Fibroblast of skin of right biceps (primary cell): ENCODE measurements around the gene BUB3.

ENCODE experiments used
- DNase-seq: peaks from one replicate; pipeline ENCODE4 v3.0.0-alpha.2; 2013

The BUB3 gene, protein sequence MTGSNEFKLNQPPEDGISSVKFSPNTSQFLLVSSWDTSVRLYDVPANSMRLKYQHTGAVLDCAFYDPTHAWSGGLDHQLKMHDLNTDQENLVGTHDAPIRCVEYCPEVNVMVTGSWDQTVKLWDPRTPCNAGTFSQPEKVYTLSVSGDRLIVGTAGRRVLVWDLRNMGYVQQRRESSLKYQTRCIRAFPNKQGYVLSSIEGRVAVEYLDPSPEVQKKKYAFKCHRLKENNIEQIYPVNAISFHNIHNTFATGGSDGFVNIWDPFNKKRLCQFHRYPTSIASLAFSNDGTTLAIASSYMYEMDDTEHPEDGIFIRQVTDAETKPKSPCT

DNA sequence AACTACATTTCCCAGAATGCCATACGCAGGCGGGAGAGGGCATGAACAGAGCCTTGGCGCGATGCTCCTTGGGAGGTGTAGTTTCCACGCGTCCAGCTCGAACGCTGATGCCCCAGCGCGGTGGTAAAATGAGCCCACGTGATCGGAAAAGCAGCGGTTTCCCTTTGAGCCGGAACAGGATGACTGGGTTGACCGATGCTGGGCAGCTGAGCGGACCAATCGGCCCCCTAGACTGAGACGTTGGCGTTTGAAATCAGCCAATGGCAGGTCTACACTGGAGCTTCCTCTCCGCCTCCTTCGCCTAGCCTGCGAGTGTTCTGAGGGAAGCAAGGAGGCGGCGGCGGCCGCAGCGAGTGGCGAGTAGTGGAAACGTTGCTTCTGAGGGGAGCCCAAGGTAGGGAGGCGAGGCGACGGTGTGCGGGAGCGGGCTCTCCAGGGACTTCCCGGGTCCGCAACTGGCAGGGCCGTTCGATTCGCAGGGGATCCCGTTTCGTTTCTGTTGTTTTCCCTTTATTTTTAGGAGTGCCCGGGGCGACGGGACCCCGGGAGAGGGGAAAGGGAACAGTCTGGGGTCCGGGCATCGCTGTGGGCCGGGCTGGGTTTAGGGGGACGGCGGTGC is at the start of gene BUB3:
Gene BUB3 (plus strand): TSS at position 311 of the 619 bp plus-strand sequence. CDS start 516 bp downstream, outside the sequence.
- DNase-seq: peak; percentile 100

DNA sequence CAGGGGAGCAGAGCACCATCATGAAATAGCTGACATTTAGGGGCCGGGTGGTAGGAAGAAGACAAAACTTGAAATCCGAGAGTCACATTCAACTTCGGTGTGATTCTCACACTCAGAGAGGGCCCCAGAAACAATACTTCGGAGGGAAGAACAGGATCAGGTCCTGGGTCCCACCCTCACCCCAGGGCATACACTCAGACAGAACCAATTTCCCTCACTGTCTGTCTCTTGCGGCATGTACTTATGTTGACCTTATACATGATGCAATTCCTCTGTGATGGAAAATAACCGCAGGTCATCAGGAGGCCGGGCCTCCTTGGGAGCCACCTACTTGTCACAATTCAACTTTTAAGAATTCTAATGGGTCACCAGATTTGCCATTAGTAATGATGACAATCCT is 44.7 kb upstream of the BUB3 start:
- no peak for DNase-seq

DNA sequence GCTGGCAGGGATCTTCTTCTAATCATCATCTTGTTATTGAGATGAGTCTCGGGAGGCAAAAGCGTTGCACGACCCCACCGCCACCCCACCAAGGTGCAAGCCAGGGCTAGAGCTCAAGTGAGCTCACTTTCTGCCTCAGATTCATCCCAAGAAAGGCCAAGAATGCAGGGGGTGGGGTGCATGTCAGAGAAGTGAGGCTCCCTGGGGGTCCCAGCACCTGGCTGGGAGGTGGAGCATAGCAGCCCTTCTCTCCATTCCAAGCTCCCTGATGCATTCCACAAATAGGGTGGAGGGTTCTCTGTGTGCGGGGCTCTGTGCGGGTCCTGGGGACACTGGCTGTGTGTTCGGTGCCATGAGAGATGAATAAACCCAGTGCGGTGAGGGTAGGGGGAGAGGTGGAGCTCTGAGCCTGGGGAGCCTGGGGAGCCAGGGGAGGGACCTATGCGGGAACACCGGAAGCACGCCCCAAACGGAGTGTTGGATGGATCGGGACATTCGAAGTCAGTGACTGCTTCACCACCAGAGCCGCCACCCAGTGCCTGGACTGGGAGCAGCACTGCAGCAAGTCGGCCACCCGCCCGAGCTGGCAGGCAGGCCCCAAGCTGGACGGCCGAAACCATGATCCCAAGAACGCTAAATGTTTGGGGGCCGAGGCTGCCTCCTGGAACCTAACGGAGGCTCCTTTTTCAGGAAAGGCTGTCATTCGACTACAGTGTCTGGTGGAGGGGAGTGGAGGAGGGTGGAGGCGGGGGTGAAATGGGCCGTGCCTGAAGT is 36.4 kb upstream of the BUB3 start:
- no peak for DNase-seq

DNA sequence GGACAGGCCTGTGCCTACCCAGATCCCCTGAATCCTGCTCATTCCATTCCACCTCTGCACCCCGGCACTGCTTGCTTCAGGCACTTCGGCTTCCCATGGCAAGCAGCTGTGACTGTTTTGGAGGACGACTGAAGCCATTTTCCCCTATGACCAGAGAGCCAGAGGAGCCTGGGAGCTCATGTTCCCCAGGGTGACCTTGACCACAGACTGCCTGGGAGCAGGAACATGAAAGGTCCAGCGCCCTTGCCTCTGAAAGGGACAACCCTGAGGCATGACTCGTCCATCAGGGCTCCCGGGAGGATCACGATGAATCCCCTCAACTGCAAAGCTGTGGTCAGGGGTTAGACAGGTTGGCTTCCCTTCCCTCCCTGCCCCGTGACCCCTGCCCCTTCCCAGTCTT is 35.1 kb upstream of the BUB3 start:
- DNase-seq: no peak

DNA sequence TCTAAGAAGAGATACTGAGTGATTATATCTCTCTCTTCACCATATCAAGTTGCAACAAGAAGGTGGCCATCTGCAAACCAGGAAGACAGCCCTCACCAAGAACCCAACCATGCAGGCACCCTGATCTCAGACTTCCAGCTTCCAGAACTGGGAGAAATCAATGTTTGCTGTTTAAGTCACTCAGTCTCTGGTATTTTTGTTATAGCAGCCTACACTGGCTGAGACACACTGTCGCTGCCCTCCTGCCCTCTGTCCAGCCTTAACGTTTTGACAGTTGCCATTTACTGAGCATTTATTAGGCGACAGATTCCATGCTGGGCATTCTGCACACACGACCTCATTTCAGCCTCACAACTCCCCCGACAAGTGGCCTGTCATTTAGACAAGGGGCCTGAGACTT is 28.0 kb upstream of the BUB3 start:
- no peak for DNase-seq

DNA sequence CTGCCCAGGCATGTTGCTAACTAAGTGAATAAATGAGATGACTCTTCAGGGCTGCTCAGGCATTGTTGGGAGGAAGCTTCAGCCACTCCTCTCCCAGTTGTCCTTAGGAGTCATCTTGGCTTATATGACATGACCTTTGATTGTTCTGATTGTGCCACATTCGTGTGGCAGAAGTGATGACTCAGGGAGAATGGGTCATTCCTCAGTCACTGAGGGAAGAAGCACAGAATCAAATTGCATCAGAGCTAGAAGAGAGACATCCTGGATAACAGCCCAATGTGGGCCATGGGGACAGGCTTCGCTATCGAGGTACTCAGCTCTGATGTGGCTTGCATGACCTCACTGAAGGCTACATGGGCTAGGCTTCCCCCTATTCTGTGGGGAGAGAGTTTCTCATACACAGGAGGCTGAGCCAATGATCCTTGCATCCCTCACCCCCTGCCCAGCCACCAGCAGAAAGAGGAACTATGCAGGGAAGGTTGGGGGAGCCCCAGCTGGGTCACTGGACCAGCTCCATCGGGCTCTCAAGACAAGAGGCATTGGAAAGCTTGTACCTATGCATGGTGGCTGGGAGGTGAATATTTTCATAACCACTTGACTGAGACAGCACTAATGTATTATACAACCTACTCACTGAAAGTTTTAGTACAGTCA is 24.5 kb upstream of the BUB3 start:
- no peak for DNase-seq

DNA sequence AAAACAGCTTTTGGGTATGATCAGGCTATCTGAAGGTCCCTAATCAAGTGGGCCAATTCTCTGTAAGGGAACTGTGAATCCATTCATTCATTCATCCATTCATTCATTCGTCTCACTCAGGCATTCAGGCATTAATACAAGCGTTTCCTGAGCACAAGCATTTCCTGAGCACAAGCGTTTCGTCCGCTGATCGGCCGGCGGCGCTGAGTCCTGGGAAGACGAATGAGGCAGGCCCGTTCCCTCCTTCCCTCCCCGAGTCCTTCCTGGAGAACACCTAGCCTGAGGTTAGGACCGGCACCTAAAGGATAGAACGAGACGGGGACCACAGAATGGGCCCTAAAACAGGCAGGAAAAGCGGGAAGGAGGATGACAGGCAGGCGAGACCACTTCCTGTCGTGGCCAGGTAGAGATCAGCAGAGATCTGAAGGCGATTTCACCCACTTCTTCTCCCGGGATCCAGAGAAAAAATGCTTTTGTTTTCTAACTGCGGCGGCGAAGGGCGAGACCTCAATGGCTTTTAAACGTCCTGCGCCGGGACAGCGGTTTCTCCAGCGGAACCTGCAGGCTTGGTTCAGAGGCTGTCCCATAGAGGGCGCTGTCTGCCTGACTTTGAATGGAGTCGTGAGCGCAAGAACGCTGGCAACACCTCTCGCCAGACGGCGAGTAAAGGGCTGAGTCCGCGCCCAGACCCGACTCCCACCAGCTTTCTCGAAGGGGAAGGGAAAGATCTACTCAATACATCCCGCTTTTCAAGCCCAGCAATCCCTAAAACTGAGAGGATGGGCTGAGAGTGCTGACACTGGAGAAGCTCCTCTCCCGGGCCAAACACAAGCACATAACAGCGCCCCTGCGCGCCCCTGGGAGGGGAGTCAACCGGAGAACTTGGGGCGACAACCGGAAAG is 21.4 kb upstream of the BUB3 start:
- DNase-seq: peak; percentile 77

DNA sequence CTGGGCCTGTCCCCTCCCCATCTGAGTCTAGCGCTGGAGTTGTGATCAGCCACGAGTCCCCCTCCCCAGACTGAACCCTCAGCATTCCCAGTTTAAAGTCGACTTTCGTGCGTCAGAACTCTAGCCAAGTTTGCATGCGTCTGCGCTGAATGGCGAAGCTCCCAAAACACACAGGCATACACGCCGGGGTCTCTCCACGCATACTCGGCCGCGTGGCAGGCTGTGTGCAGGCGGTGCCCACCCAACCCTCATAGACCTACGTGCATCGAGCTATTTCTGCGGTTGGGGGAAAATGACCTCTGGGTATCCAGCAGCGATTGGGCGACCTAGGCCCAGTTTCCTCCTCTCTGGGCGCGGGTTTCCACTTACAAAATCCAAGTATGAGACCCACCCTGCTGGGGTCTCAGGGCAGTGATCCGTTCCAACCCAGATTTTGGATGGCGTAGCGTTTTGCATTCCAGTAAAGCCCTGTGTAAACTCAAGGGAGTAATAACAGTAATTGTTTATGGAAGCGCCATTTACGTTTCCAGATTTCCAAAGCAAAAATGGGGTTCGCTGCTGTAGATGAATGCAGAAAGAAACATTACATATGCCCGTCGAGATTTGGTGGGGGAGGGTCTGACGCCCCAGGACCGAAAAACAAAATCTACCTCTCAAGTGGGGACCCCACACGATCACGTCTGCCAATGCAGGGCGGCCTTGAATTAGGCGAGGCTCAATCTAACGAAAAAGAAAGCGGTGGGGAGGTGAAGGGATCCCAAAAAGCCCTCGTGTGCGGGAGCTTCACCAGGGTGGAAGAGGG is 20.5 kb upstream of the BUB3 start:
- no peak for DNase-seq

DNA sequence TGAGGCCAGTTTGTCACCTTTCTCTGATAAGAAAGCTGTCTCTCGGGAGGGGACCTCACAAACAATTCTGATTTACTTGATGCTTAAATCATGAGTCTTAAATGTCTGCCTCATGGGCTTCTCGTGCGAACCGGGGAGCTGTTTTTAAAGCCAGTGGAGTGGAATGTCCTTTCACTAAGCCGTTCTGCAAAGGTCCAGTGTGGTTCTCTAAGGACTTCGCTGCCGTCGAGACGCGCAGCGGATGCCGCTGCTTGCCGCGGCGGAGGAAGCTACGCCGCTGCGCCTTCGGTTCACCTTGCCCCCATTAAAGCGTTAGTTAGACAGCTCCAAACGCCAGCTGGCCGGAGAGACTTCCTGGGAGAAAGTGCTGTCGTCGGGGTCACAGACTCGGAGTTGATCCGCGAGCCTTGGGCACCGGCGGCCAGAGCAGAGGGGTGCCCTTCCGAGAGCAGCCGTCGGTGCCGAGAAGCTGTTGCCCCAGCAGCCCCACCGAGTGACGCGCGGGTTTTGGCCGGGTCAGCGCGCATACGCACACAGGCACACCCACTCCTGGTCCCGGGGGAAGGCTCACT is 19.8 kb upstream of the BUB3 start:
- DNase-seq: no peak

DNA sequence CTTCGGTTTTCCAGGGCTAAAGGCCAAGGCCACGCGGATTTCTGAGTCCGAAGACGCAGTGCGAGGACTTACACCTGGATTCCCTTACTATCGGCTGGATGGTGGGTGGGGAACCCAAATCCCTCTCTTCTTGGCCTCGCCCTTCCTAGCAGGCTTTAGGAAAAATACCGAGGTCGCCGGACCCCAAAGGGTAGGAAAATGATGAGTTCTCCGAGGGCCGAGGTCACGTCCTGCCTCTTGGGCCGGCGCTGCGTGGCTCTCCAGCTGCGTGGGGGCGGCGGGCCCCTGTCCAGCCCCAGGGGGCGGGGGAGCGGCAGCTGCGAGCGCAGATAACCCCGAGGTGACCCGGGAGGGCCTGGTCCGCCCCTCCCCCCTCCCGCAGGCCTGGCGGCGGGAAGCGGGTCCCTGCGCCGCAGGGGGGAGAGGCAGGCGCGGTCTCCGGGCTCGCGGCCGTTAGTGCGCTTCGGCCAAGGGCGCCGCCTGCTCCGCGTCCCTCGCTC is 19.2 kb upstream of the BUB3 start:
- no peak for DNase-seq

DNA sequence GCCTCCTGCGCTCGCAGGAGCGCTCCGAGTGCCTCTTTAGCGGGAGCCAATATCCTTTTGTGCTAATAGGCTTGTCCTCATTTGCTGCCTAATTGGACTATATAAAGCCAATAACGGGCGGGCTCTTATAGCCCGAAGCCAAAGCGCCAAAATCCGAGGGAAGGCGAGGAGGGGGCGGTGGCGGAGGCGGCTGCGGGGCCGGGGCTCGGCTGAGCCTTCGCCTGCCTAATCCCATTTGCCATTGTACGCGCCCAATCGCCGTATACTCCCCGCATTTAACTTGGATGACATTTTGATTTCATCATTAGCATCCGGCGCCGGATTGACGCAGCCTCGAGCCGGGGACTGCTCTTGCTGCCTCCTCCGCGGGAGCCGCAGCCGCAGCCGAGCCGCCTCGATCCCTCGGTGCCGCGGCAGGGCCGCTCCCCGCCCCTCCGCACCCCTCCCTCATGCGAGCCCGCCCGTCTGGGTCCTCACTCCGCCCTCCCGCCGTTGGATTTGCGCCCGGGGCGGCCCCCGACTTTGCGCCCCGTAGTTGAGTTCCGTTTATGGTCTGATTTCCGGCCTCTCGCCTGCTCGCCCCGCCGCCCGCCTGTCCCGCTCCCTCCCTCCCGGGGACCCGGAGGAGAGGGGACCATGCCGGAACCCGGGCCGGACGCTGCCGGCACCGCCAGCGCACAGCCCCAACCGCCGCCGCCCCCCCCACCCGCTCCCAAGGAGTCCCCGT is 18.6 kb upstream of the BUB3 start, which contains the start of gene HMX3:
Gene HMX3 (plus strand): TSS at position 556 of the 727 bp plus-strand sequence. CDS start 81 bp downstream, at position 637.
- peak; percentile 40 for DNase-seq

DNA sequence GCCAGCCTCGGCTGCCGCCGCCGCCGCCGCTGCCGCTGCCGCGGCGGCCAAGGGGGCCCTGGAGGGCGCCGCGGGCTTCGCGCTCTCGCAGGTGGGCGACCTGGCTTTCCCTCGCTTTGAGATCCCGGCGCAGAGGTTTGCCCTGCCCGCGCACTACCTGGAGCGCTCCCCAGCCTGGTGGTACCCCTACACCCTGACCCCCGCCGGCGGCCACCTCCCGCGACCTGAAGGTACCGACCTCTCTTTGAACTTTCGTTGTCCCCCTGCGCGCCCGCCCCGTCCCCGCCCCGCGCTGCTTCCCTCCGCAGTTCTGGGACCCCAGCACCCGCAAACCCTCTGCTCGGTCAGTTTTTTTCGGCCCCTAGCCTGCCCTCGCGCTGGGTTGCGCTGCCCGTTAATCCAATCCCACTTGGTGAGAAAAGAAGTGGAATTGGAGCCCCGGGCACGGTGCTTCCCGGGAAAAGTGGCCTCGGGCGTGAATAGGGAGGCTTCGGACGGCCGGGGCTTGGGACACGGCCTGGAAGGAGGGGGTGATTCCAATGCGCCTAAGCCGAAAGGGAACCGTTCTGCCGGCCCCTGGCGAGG is 17.9 kb upstream of the BUB3 start:
- no peak for DNase-seq

DNA sequence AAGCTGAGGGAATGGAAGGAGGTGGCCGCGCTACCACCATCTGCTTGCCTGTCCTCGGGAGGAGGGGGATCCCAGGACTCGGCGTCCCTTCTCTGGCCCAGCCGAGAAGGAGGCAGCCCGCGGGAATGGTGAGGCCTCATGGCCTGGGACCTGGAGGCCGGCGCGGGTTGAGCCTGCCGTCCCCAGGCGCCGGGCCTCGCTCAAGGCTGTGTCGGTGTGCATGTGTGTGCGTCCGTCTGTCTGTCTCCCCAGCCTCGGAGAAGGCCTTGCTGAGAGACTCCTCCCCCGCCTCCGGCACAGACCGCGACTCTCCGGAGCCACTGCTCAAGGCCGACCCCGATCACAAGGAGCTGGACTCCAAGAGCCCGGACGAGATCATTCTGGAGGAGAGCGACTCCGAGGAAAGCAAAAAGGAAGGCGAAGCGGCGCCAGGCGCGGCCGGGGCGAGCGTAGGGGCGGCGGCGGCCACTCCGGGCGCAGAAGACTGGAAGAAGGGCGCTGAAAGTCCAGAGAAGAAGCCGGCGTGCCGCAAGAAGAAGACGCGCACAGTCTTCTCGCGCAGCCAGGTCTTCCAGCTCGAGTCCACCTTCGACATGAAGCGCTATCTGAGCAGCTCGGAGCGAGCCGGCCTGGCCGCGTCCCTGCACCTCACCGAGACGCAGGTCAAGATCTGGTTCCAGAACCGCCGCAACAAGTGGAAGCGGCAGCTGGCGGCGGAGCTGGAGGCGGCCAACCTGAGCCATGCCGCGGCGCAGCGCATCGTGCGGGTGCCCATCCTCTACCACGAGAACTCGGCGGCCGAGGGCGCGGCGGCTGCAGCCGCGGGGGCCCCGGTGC is 17.2 kb upstream of the BUB3 start:
- no peak for DNase-seq

DNA sequence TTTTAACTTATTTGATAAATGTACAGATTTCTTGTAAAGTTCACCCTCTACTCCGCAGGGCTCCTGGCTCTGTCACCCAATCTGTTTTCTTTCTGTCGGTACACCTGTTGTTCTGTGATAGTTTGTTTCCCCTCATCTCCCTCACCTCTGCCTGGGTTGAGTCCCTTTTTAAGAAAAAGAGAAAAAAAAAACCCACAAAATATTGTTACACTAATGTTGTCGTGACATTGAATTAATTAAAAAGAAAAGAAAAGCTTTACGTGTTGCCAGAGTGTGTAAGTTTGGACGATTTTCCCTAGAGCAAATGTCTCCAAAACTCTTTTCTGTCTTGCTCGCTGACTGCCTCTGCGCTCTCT is 15.1 kb upstream of the BUB3 start:
- DNase-seq: no peak

DNA sequence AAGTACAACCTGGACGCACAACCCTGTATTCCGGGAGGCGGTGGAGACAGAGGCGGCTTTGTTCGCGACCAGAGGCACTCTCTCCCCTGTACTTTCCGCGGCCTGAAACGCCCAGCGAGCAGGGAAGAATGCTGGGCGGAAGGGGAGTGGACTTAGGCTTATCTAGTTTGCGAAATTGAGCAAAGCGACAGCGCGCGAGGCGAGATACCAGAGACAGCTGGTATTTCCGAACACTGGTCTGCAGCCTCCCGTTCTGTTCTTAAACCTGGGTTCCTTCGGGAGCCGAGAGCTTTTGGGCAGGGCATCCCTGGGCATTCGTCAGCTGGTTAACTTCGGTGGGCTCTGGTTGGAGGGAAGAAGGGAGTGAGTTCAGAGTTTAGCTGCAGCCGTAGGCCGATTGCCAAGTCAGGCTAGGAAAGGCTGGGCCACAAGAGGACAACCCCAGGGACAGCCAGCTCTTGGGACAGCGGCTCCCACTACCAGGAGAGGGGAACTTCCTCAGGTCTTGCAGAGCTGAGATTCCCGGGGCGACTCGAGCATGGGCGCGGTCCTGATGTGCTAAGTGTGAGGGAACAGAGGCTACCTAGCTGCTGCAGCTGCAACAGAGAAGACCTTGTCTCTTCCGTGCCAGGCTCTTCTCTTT is 14.6 kb upstream of the BUB3 start:
- DNase-seq: no peak

DNA sequence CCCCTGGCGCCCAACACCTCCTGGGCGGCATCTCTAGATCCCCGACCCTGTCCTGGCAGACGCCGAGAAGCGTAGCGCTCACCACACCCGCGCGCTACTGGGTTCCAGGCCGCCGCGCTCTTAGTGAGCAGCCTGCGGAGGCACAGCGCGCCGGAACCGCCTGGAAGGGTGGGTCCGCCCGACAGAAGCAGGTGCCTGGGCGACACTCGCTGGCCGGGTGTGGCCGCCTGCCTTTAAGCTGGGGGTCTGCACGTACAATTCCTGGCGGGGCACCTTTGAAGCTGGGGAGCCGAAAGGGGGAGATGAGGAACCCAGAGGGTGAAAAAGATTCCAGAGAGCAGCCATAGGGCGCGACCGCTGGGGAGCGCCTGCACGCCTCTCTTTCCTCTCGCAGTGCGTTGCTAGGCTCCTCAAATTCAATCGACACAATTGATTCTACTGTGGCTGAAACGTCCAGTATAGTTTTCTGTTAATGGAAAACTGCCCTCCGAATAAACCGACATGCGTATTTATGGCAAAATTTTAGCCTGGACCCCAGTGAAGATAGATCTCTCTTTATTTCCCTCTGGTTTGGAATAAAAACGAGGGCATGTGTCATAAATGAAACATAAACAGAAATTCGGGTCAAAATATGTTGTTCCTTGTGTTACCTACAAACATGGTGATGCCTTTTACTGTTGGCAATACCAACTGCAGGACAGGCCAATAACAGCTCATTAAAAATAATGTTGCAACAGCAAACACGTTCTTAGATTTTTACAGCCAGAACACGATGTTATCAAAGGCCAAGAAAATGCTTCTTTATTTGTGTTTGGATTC is 13.8 kb upstream of the BUB3 start:
- DNase-seq: no peak

DNA sequence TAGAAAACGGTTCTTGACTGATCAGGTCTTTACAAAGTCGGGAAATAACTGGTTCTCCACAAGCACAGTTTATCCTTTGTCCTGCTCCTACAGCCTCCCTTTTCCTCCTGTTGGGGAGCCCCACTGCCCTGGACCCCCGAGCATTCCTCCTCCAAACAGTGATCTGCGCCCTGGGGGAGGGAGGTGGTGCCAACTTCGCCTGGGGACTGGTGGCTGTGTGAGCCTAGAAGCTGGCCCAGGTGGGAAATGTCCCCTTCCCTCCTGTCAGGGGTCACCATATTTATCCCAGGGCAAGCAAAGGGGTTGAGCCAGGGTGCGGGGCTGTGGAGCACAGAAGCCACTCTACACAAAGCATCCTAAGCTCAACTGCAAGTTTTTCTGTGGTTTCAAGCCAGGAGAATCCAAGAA is 13.2 kb upstream of the BUB3 start:
- no peak for DNase-seq
